GM12891 (cell line): ENCODE measurements around the gene TBRG1.

Experiments
- PAX5 ChIP-seq: IDR thresholded peaks from 2 replicates; pipeline ENCODE4 v1.6.1; 2011; ENCODE audit warnings: low read length, moderate library complexity, mild to moderate bottlenecking; ENCODE audit not compliant: insufficient read depth, severe bottlenecking
- POLR2A ChIP-seq: IDR thresholded peaks from 2 replicates; pipeline ENCODE4 v1.6.1; 2011; ENCODE audit warnings: low read depth, low read length, control low read depth
- POLR2AphosphoS5 ChIP-seq: IDR thresholded peaks from 2 replicates; pipeline ENCODE4 v1.6.1; 2011; ENCODE audit warnings: low read depth, low read length, control low read depth
- POU2F2 ChIP-seq: IDR thresholded peaks from 2 replicates; pipeline ENCODE4 v1.6.1; 2011; ENCODE audit warnings: low read depth, mild to moderate bottlenecking, control low read depth, low read length, moderate library complexity
- SPI1 ChIP-seq: IDR thresholded peaks from 2 replicates; pipeline ENCODE4 v1.6.1; 2011; ENCODE audit warnings: low read depth, low read length, control low read depth
- TAF1 ChIP-seq: IDR thresholded peaks from 2 replicates; pipeline ENCODE4 v1.6.1; 2011; ENCODE audit warnings: low read depth, low read length, control low read depth

- no peak for TF ChIP-seq POLR2AphosphoS5
- no peak for TF ChIP-seq POLR2A
- no peak for TF ChIP-seq TAF1
- no peak for TF ChIP-seq POU2F2
- no peak for TF ChIP-seq SPI1
- no peak for TF ChIP-seq PAX5
These were observed 53.7 kb downstream of the TBRG1 start for GRCh38 chr11:124676386-124676785.
